Measurements from ENCODE around the gene STH. TPM values are rescaled to one million over a fixed set of nuclear protein-coding genes. Genes with fewer than 3 reads are reported as not detected.

Gene STH
- total RNA-seq, 2 experiments from 2014 or later, result not detected

DNA sequence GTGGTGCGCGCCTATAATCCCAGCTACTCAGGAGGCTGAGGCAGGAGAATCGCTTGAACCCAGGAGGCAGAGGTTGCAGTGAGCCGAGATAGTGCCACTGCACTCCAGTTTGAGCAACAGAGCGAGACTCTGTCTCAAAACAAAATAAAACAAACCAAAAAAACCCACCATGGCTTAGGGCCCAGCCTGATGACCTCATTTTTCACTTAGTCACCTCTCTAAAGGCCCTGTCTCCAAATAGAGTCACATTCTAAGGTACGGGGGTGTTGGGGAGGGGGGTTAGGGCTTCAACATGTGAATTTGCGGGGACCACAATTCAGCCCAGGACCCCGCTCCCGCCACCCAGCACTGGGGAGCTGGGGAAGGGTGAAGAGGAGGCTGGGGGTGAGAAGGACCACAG lies 1.4 kb upstream of the STH start:
- Histone ChIP-seq H3K4me3 (ENCODE audit: low read length) (no peak overlapping the region), H3K36me3 (ENCODE audit: insufficient read depth, low read length) (no peaks in the 10 kb centered on the region), H3K9me3 (ENCODE audit: control insufficient read depth in 1 of 2, insufficient read depth in 1 of 2, low read length in 2 of 2) (no peaks in the 10 kb centered on the region), H3K27me3 (ENCODE audit: control insufficient read depth in 1 of 2, insufficient read depth in 2 of 2, low read length in 2 of 2) (no peaks in the 10 kb centered on the region), H3K27ac (ENCODE audit: low read depth in 1 of 2, low read length in 2 of 2) (no peak overlapping the region), H3K4me1 (ENCODE audit: insufficient read depth, low read length) (peaks cover 5% of the 10 kb centered on the region)
- POLR2A ChIA-PET, result no interaction called here
- H3K27me3 Mint-ChIP-seq, result no peaks in the 10 kb centered on the region
- no peak overlapping the region for H3K27ac Mint-ChIP-seq
- CTCF ChIA-PET, result no interaction called here
- H3K36me3 Mint-ChIP-seq (ENCODE audit: low read depth), result no peaks in the 10 kb centered on the region
- H3K4me3 Mint-ChIP-seq, result no peak overlapping the region
- DNase-seq (no peak), ATAC-seq (ENCODE audit: poor library complexity) (no peak)
- TF ChIP-seq CTCF (IDR thresholded peaks at IDR 0.05), result no peak
- H3K9me3 Mint-ChIP-seq, result no peaks in the 10 kb centered on the region
- intact Hi-C loops (cut with DNase I, micrococcal nuclease), result no loop called here
- no peaks in the 10 kb centered on the region for H3K4me1 Mint-ChIP-seq (ENCODE audit: low read depth)

- TF ChIP-seq CTCF (IDR thresholded peaks at IDR 0.05), result no peak
- H3K4me1 Mint-ChIP-seq (ENCODE audit: low read depth), result no peaks in the 10 kb centered on the region
- no peak overlapping the region for H3K27ac ChIP-seq (ENCODE audit: low read depth in 1 of 2, low read length in 2 of 2)
- no peak overlapping the region for H3K27ac Mint-ChIP-seq
- H3K9me3 Mint-ChIP-seq, result no peaks in the 10 kb centered on the region
- peaks cover 7% of the 10 kb centered on the region for H3K4me1 ChIP-seq (ENCODE audit: insufficient read depth, low read length)
- intact Hi-C loops (cut with DNase I, micrococcal nuclease), result loop anchor here (5.0 to 10.0 kb wide), 2 partner anchors 192 to 285 kb away; partner anchors contain the start of gene KANSL1 (in 1 of the 2)
- ChIA-PET POLR2A (no interaction called here), CTCF (no interaction called here)
- H3K27me3 ChIP-seq (ENCODE audit: control insufficient read depth in 1 of 2, insufficient read depth in 2 of 2, low read length in 2 of 2), result no peaks in the 10 kb centered on the region
- H3K9me3 ChIP-seq (ENCODE audit: control insufficient read depth in 1 of 2, insufficient read depth in 1 of 2, low read length in 2 of 2), result no peaks in the 10 kb centered on the region
- no peak overlapping the region for H3K4me3 ChIP-seq (ENCODE audit: low read length)
- DNase-seq (no peak), ATAC-seq (ENCODE audit: poor library complexity) (no peak)
- H3K4me3 Mint-ChIP-seq, result no peak overlapping the region
- no peaks in the 10 kb centered on the region for H3K27me3 Mint-ChIP-seq
- H3K36me3 ChIP-seq (ENCODE audit: insufficient read depth, low read length), result no peaks in the 10 kb centered on the region
- H3K36me3 Mint-ChIP-seq (ENCODE audit: low read depth), result no peaks in the 10 kb centered on the region
Observed at GRCh38 chr17:45999900-46000290, 845 bp downstream of the STH start.

GRCh38 chr17:46000292-46000691 lies 1.2 kb downstream of the STH start:
- Mint-ChIP-seq H3K27ac (no peak overlapping the region), H3K9me3 (no peaks in the 10 kb centered on the region), H3K36me3 (ENCODE audit: low read depth) (no peaks in the 10 kb centered on the region), H3K27me3 (no peaks in the 10 kb centered on the region), H3K4me3 (no peak overlapping the region), H3K4me1 (ENCODE audit: low read depth) (no peaks in the 10 kb centered on the region)
- Histone ChIP-seq H3K4me3 (ENCODE audit: low read length) (no peak overlapping the region), H3K4me1 (ENCODE audit: insufficient read depth, low read length) (peaks cover 7% of the 10 kb centered on the region), H3K36me3 (ENCODE audit: insufficient read depth, low read length) (no peaks in the 10 kb centered on the region), H3K27me3 (ENCODE audit: control insufficient read depth in 1 of 2, insufficient read depth in 2 of 2, low read length in 2 of 2) (no peaks in the 10 kb centered on the region), H3K9me3 (ENCODE audit: control insufficient read depth in 1 of 2, insufficient read depth in 1 of 2, low read length in 2 of 2) (no peaks in the 10 kb centered on the region), H3K27ac (ENCODE audit: low read depth in 1 of 2, low read length in 2 of 2) (no peak overlapping the region)
- no peak for DNase-seq
- ChIA-PET CTCF (no interaction called here), POLR2A (no interaction called here)
- TF ChIP-seq CTCF (IDR thresholded peaks at IDR 0.05), result no peak
- no peak for ATAC-seq (ENCODE audit: poor library complexity)
- intact Hi-C loops (cut with DNase I, micrococcal nuclease), result loop anchor here (5.0 to 10.0 kb wide), 2 partner anchors 192 to 285 kb away; partner anchors contain the start of gene KANSL1 (in 1 of the 2)
